Endothelial cell (in vitro differentiated cells): ENCODE data around the gene NOTCH1. TPM values are rescaled to one million over a fixed set of nuclear protein-coding genes. Genes with fewer than 3 reads are reported as not detected.

Experiments
- DNase-seq: peaks from one replicate; pipeline ENCODE4 v3.0.0; 2021; ENCODE audit warnings: low spot score
- H3K27ac Mint-ChIP-seq: one replicate; pipeline ENCODE4 v1.8.0; 2021; ENCODE audit warnings: mixed read lengths, inconsistent platforms; ENCODE audit not compliant: unreplicated experiment
- H3K27me3 Mint-ChIP-seq: one replicate; pipeline ENCODE4 v1.8.0; 2021; ENCODE audit warnings: mild to moderate bottlenecking, moderate library complexity, mixed read lengths, inconsistent platforms; ENCODE audit not compliant: unreplicated experiment
- H3K36me3 Mint-ChIP-seq: one replicate; pipeline ENCODE4 v1.8.0; 2021; ENCODE audit warnings: mild to moderate bottlenecking, low read depth, mixed read lengths, inconsistent platforms; ENCODE audit not compliant: unreplicated experiment
- H3K4me1 Mint-ChIP-seq: one replicate; pipeline ENCODE4 v1.8.0; 2021; ENCODE audit warnings: mild to moderate bottlenecking, mixed read lengths, inconsistent platforms; ENCODE audit not compliant: unreplicated experiment
- H3K4me3 Mint-ChIP-seq: one replicate; pipeline ENCODE4 v1.8.0; 2021; ENCODE audit warnings: mild to moderate bottlenecking, mixed read lengths, inconsistent platforms; ENCODE audit not compliant: unreplicated experiment
- H3K9me3 Mint-ChIP-seq: one replicate; pipeline ENCODE4 v1.8.0; 2021; ENCODE audit warnings: mixed read lengths, inconsistent platforms; ENCODE audit not compliant: unreplicated experiment
- total RNA-seq: library from RNA; stranded (reverse); fragmentation: NEBNext Ultra II Directional; extraction: Animal tissue kit (Norgen Biotek cat#: 25700); gene quantifications from one replicate; pipeline ENCODE4 v1.2.1, GENCODE V29; 2021; ENCODE audit not compliant: unreplicated experiment
- TF ChIP-seq, protein P1 (sequence below): fragments of 200-600 bp; sonication (generic); IDR thresholded peaks from one replicate; pipeline ENCODE4 v1.5.0; 2021; ENCODE audit warnings: antibody characterized with exemption; ENCODE audit not compliant: unreplicated experiment

NOTCH1 gene
- total RNA-seq, 1 donor from 2014 or later = 312 TPM

- TF ChIP-seq, protein P1, sequence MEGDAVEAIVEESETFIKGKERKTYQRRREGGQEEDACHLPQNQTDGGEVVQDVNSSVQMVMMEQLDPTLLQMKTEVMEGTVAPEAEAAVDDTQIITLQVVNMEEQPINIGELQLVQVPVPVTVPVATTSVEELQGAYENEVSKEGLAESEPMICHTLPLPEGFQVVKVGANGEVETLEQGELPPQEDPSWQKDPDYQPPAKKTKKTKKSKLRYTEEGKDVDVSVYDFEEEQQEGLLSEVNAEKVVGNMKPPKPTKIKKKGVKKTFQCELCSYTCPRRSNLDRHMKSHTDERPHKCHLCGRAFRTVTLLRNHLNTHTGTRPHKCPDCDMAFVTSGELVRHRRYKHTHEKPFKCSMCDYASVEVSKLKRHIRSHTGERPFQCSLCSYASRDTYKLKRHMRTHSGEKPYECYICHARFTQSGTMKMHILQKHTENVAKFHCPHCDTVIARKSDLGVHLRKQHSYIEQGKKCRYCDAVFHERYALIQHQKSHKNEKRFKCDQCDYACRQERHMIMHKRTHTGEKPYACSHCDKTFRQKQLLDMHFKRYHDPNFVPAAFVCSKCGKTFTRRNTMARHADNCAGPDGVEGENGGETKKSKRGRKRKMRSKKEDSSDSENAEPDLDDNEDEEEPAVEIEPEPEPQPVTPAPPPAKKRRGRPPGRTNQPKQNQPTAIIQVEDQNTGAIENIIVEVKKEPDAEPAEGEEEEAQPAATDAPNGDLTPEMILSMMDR = no peak
- peak overlapping the region; percentile 81 for H3K4me3 Mint-ChIP-seq
- H3K27ac Mint-ChIP-seq = peak overlapping the region; percentile 64
- H3K9me3 Mint-ChIP-seq = no peaks in the 10 kb centered on the region
- DNase-seq = no peak
- peaks cover 23% of the 10 kb centered on the region for H3K36me3 Mint-ChIP-seq
- peaks cover 49% of the 10 kb centered on the region for H3K4me1 Mint-ChIP-seq
- peaks cover 25% of the 10 kb centered on the region for H3K27me3 Mint-ChIP-seq
Measured at GRCh38 chr9:136536721-136537241, 9.1 kb downstream of the NOTCH1 start.

GRCh38 chr9:136536051-136536720 lies 9.7 kb downstream of the NOTCH1 start:
- H3K4me1 Mint-ChIP-seq = peaks cover 49% of the 10 kb centered on the region
- no peak overlapping the region for H3K4me3 Mint-ChIP-seq
- H3K9me3 Mint-ChIP-seq = no peaks in the 10 kb centered on the region
- DNase-seq = no peak
- TF ChIP-seq, protein P1 = no peak
- H3K27me3 Mint-ChIP-seq = peaks cover 25% of the 10 kb centered on the region
- H3K27ac Mint-ChIP-seq = no peak overlapping the region
- peaks cover 23% of the 10 kb centered on the region for H3K36me3 Mint-ChIP-seq

DNA sequence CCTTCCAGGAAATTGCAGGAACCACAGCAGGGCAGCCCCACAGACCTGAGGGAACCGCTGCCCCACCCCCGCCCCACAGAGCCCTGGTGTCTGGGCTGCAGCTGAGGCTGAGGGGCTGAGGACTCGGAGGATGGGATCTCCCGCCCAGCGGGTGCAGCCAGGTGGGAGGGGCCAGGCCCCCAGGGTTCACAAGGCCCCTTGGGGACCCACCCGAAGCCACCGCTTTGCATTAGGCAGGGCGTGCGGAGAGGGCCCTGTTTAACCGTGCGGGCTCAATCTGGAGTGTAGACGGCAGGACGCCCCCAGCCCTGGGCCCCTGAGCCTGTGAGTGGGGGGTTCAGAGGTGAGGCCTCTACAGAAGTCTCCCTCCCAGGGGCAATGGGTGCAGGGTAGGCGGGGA lies 10.8 kb downstream of the NOTCH1 start:
- Mint-ChIP-seq H3K27ac (no peak overlapping the region), H3K36me3 (peaks cover 15% of the 10 kb centered on the region)
- TF ChIP-seq, protein P1 = no peak

DNA sequence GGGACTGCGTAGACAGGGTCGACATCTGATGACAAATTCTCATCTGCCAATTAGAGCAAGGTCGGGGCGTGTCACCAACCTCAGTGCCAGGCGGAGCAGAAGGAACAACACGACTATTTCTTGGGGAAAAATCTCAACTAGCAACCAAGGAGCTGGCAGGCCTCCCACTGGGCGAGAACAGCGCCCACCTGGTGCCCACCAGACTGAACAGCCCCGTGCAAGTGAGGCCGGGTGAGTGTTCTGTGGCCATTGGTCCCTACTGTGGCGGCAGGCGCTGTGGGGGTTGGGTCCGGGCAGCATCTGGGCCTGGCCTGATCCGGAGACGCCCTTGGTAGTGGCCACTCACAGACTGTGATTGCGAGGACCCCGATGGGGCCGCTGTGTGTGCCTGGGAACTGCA lies 11.5 kb downstream of the NOTCH1 start:
- H3K27me3 Mint-ChIP-seq = peaks cover 25% of the 10 kb centered on the region
- H3K9me3 Mint-ChIP-seq = no peaks in the 10 kb centered on the region
- no peak for DNase-seq
- TF ChIP-seq, protein P1 = no peak
- H3K4me3 Mint-ChIP-seq = peak overlapping the region; percentile 54
- H3K4me1 Mint-ChIP-seq = peaks cover 40% of the 10 kb centered on the region
- H3K27ac Mint-ChIP-seq = peak overlapping the region; percentile 86
- H3K36me3 Mint-ChIP-seq = peaks cover 15% of the 10 kb centered on the region

More for the DNA sequence above, 10.8 kb downstream of the NOTCH1 start:
- no peak overlapping the region for H3K4me3 Mint-ChIP-seq
- no peak for DNase-seq
- peaks cover 25% of the 10 kb centered on the region for H3K27me3 Mint-ChIP-seq
- H3K4me1 Mint-ChIP-seq = peaks cover 44% of the 10 kb centered on the region
- no peaks in the 10 kb centered on the region for H3K9me3 Mint-ChIP-seq

DNA sequence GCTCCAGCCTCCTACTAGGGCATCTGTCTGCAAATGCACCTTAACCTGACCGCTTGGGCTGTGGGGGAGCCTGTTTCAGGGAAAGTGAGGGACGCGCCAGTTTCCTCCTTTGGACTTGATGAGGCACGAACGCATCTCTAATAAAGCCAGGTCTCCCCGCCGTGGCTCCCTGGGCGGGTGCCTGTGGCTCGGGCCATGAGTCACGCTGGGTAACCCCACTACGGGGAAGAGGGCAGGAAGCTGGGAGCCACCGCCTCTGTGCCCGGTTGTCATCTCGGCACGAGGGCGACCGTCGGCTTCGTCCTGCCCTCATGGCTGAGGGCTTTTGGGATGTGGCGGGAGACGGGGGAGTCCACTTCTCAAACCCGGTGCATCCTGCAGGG lies 12.1 kb downstream of the NOTCH1 start:
- Mint-ChIP-seq H3K27ac (peak overlapping the region; percentile 86), H3K27me3 (peaks cover 21% of the 10 kb centered on the region)
- TF ChIP-seq, protein P1 = no peak

More for the DNA sequence above, 12.1 kb downstream of the NOTCH1 start:
- Mint-ChIP-seq H3K9me3 (no peaks in the 10 kb centered on the region), H3K4me1 (peaks cover 35% of the 10 kb centered on the region), H3K36me3 (peaks cover 11% of the 10 kb centered on the region), H3K4me3 (peak overlapping the region; percentile 54)
- DNase-seq = no peak
